PC-3 (cell line): ENCODE results near the gene NKX1-1. TPM values are rescaled to one million over a fixed set of nuclear protein-coding genes. Genes with fewer than 3 reads are reported as not detected.

Experiments used
- ATAC-seq: fragments of 200-7000 bp; cut with Tn5 transposase; 2 replicates; pipeline ENCODE4 v1.9.1; 2020; ENCODE audit warnings: mild to moderate bottlenecking, moderate library complexity
- BruUV-seq: library from RNA; stranded (reverse); fragments of 400-500 nt; replicated peaks from 2 replicates; lab custom pipeline; 2021; lab: Mats Ljungman, UMichigan
- CTCF ChIA-PET: fragments of 300-600 bp; sonication (Branson Sonifier 250); formaldehyde crosslinking; loops from one replicate; lab custom pipeline; 2022; ENCODE audit warnings: antibody characterized with exemption; lab: Charles Lee
- POLR2A ChIA-PET: fragments of 300-600 bp; sonication (Branson Sonifier 250); formaldehyde crosslinking; loops from one replicate; lab custom pipeline; 2022; ENCODE audit warnings: antibody characterized with exemption; ENCODE audit not compliant: unreplicated experiment; lab: Charles Lee
- DNase-seq: peaks from one replicate; pipeline ENCODE4 v3.0.0-alpha.2; 2015
- H2AFZ ChIP-seq: fragments of 300-600 bp; sonication (generic); 2 replicates; pipeline ENCODE4 v1.6.0; 2016; ENCODE audit warnings: antibody characterized with exemption, low read length
- H3F3A ChIP-seq: fragments of 300-600 bp; sonication (generic); one replicate; pipeline ENCODE4 v1.6.0; 2017; ENCODE audit warnings: antibody characterized with exemption, low read length, control low read depth, mild to moderate bottlenecking; ENCODE audit not compliant: unreplicated experiment
- H3K27ac ChIP-seq: fragments of 300-600 bp; sonication (generic); 2 replicates; pipeline ENCODE4 v1.5.1; 2016; ENCODE audit warnings: mild to moderate bottlenecking, low read length
- H3K27me3 ChIP-seq: fragments of 300-600 bp; sonication (generic); 2 replicates; pipeline ENCODE4 v1.6.1; 2016; ENCODE audit warnings: low read length, mixed read lengths
- H3K36me3 ChIP-seq: fragments of 300-600 bp; sonication (generic); 2 replicates; pipeline ENCODE4 v1.6.1; 2016; ENCODE audit warnings: low read depth, mixed run types, low read length, mixed read lengths
- H3K4me1 ChIP-seq: fragments of 300-600 bp; sonication (generic); 2 replicates; pipeline ENCODE4 v1.5.1; 2016; ENCODE audit warnings: low read length; ENCODE audit not compliant: insufficient read depth
- H3K4me2 ChIP-seq: fragments of 300-600 bp; sonication (generic); 2 replicates; pipeline ENCODE4 v1.6.0; 2016; ENCODE audit warnings: low read length
- H3K4me3 ChIP-seq: fragments of 300-600 bp; sonication (generic); 2 replicates; pipeline ENCODE4 v1.5.1; 2016; ENCODE audit warnings: mild to moderate bottlenecking, low read length, mixed read lengths
- H3K79me2 ChIP-seq: fragments of 300-600 bp; sonication (generic); 2 replicates; pipeline ENCODE4 v1.6.1; 2017; ENCODE audit warnings: low read length, mixed read lengths
- H3K9ac ChIP-seq: fragments of 300-600 bp; sonication (generic); 2 replicates; pipeline ENCODE4 v1.6.0; 2016; ENCODE audit warnings: mild to moderate bottlenecking, low read length
- H3K9me2 ChIP-seq: fragments of 300-600 bp; sonication (generic); replicated peaks from 2 replicates; pipeline ENCODE4 v1.6.1; 2016; ENCODE audit warnings: mixed run types, low read length, mixed read lengths
- H3K9me3 ChIP-seq: fragments of 300-600 bp; sonication (generic); 2 replicates; pipeline ENCODE4 v1.6.1; 2016; ENCODE audit warnings: low read length, mixed read lengths
- H4K20me1 ChIP-seq: fragments of 300-600 bp; sonication (generic); 2 replicates; pipeline ENCODE4 v1.6.1; 2016; ENCODE audit warnings: low read length, mixed read lengths
- CTCF ChIP-seq: fragments of 300-600 bp; sonication (generic); conservative IDR thresholded peaks from 2 replicates; pipeline ENCODE4 v1.5.1; 2017; ENCODE audit warnings: antibody characterized with exemption, low read depth, mild to moderate bottlenecking, low read length
- EZH2 ChIP-seq: fragments of 300-600 bp; sonication (generic); IDR thresholded peaks from one replicate; pipeline ENCODE4 v1.6.1; 2017; ENCODE audit warnings: antibody characterized with exemption, mild to moderate bottlenecking, low read length; ENCODE audit not compliant: unreplicated experiment
- EZH2phosphoT487 ChIP-seq: fragments of 300-600 bp; sonication (generic); IDR thresholded peaks from 2 replicates; pipeline ENCODE4 v1.6.1; 2018; ENCODE audit warnings: mild to moderate bottlenecking, antibody characterized with exemption, low read length, borderline replicate concordance
- intact Hi-C: fragments of 100-400 bp; cut with micrococcal nuclease; formaldehyde crosslinking; loops from 2 replicates; pipeline ENCODE4 v1.9.0; 2023
- total RNA-seq: library from RNA; depleted of rRNA; stranded (reverse); fragments of >200 nt; gene quantifications from 2 replicates; pipeline ENCODE4 v1.2.3, GENCODE V29; 2014

NKX1-1 gene
- total RNA-seq, 1 experiment from 2014 or later, result not detected

DNA sequence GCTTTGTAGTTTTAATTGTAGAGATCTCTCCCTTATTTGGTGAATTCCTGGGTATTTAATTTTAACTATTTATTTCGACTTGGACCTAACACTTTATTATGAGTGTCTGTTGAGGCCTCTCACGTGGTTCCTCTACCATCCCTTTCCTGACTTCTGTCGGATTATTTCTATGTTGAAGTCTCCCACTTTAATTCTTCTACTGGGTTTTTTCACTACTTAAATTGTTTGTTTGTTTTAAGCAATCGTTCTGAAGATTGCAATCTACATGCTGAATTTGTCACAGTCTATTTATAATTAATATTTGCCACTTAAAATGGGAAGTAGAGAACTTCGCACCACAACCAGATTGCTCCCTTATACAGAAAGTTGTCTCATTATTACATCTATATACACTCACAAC, 20.8 kb upstream of the NKX1-1 start:
- CTCF ChIA-PET, result no interaction called here
- intact Hi-C loops, result no loop called here
- H3K4me3 ChIP-seq, result no peak overlapping the region
- no peaks in the 10 kb centered on the region for H3K9me3 ChIP-seq
- H3K27me3 ChIP-seq, result peaks cover 45% of the 10 kb centered on the region
- no peaks in the 10 kb centered on the region for H3K9me2 ChIP-seq
- no peak overlapping the region for H2AFZ ChIP-seq
- H3K27ac ChIP-seq, result no peak overlapping the region
- POLR2A ChIA-PET, result no interaction called here
- no peak overlapping the region for H3K9ac ChIP-seq
- no peaks in the 10 kb centered on the region for H3K79me2 ChIP-seq
- no TSS peak for BruUV-seq
- H3K4me1 ChIP-seq, result no peaks in the 10 kb centered on the region
- H4K20me1 ChIP-seq, result no peaks in the 10 kb centered on the region
- DNase-seq, result no peak
- no peaks in the 10 kb centered on the region for H3K36me3 ChIP-seq
- no peak for ATAC-seq
- H3K4me2 ChIP-seq, result no peak overlapping the region
- no peak for TF ChIP-seq EZH2phosphoT487
- TF ChIP-seq EZH2, result no peak
- no peak for TF ChIP-seq CTCF
- H3F3A ChIP-seq, result no peaks in the 10 kb centered on the region

- Histone ChIP-seq H2AFZ (no peak overlapping the region), H3K9ac (no peak overlapping the region), H3K27me3 (peaks cover 37% of the 10 kb centered on the region), H3K36me3 (no peaks in the 10 kb centered on the region), H3F3A (no peaks in the 10 kb centered on the region), H3K9me3 (no peaks in the 10 kb centered on the region), H4K20me1 (no peaks in the 10 kb centered on the region), H3K27ac (no peak overlapping the region), H3K79me2 (no peaks in the 10 kb centered on the region), H3K4me1 (no peaks in the 10 kb centered on the region), H3K4me2 (no peak overlapping the region), H3K9me2 (no peaks in the 10 kb centered on the region), H3K4me3 (no peak overlapping the region)
- BruUV-seq, result no TSS peak
- POLR2A ChIA-PET, result no interaction called here
- no peak for TF ChIP-seq EZH2
- DNase-seq (no peak), ATAC-seq (no peak)
- CTCF ChIA-PET, result no interaction called here
- intact Hi-C loops, result no loop called here
These were observed 15.4 kb upstream of the NKX1-1 start for GRCh38 chr4:1421657-1422056.

- intact Hi-C loops, result no loop called here
- H3K27ac ChIP-seq, result no peak overlapping the region
- H3K36me3 ChIP-seq, result no peaks in the 10 kb centered on the region
- no peak for TF ChIP-seq EZH2
- TF ChIP-seq CTCF, result no peak
- no peaks in the 10 kb centered on the region for H4K20me1 ChIP-seq
- no peaks in the 10 kb centered on the region for H3F3A ChIP-seq
- H3K9ac ChIP-seq, result no peak overlapping the region
- H3K4me1 ChIP-seq, result no peaks in the 10 kb centered on the region
- no peak overlapping the region for H3K4me3 ChIP-seq
- BruUV-seq, result no TSS peak
- ChIA-PET POLR2A (no interaction called here), CTCF (no interaction called here)
- H3K9me2 ChIP-seq, result no peaks in the 10 kb centered on the region
- H3K79me2 ChIP-seq, result no peaks in the 10 kb centered on the region
- no peak overlapping the region for H2AFZ ChIP-seq
- H3K9me3 ChIP-seq, result no peaks in the 10 kb centered on the region
- ATAC-seq, result no peak
- H3K27me3 ChIP-seq, result peaks cover 29% of the 10 kb centered on the region
- no peak for DNase-seq
- H3K4me2 ChIP-seq, result no peak overlapping the region
These were observed 13.5 kb upstream of the NKX1-1 start for GRCh38 chr4:1419708-1420107.
